Gastroesophageal sphincter (tissue), 4 donors: ENCODE measurements around the gene TNFAIP8L2. TPM values are rescaled to one million over a fixed set of nuclear protein-coding genes. Genes with fewer than 3 reads are reported as not detected.
"Not testable (repeated sequence)": the region's sequence is repeated elsewhere in the genome, so short reads cannot be mapped to it uniquely, and the experiment has no call there.

Experiments used
- ATAC-seq: fragments of 150-250 bp; one replicate; pipeline ENCODE4 v1.9.1; 2016; ENCODE audit warnings: mild to moderate bottlenecking, moderate library complexity
- H3K27ac ChIP-seq, 4 donors: fragments of 200-600 bp; sonication (generic) in 3 of 4; 1 replicate in 3 of 4; 2 replicates in 1 of 4; pipeline ENCODE4 v1.5.1; 2016 to 2019
- H3K27me3 ChIP-seq: fragments of 200-600 bp; sonication (generic); one replicate; pipeline ENCODE4 v1.5.1; 2019
- H3K36me3 ChIP-seq, 2 donors: fragments of 200-600 bp; sonication (generic); one replicate each; pipeline ENCODE4 v1.5.1; 2019; ENCODE audit warnings: control low read depth in 1 of 2
- H3K4me1 ChIP-seq, 3 donors: fragments of 200-600 bp; sonication (generic); 1 replicate in 2 of 3; 2 replicates in 1 of 3; pipeline ENCODE4 v1.5.1; 2016 to 2019; ENCODE audit warnings: control low read depth in 2 of 3
- H3K4me3 ChIP-seq, 2 donors: fragments of 200-600 bp; sonication (generic); one replicate each; pipeline ENCODE4 v1.5.1; 2019; ENCODE audit warnings: mild to moderate bottlenecking in 1 of 2, moderate library complexity in 1 of 2
- H3K9me3 ChIP-seq, 3 donors: fragments of 200-600 bp; sonication (generic); one replicate each; pipeline ENCODE4 v1.5.1; 2017 to 2019; ENCODE audit warnings: control low read depth in 2 of 3
- CTCF ChIP-seq, 4 experiments: fragments of 200-600 bp in 2 of 4; fragments of 450-650 bp in 2 of 4; sonication (generic) in 1 of 4; IDR thresholded peaks; one replicate each; pipeline ENCODE4 v1.5.1; 2017 to 2019; ENCODE audit warnings: antibody characterized with exemption in 4 of 4, mild to moderate bottlenecking in 2 of 4, moderate library complexity in 2 of 4
- EP300 ChIP-seq: sonication (generic); formaldehyde crosslinking; IDR thresholded peaks from one replicate; pipeline ENCODE4 v1.6.1; 2017; ENCODE audit warnings: antibody characterized with exemption, mild to moderate bottlenecking
- POLR2A ChIP-seq, 2 donors: fragments of 450-650 bp; IDR thresholded peaks; one replicate each; pipeline ENCODE4 v1.6.1; 2017; ENCODE audit warnings: antibody characterized with exemption in 2 of 2, mild to moderate bottlenecking in 2 of 2, moderate library complexity in 1 of 2
- POLR2AphosphoS5 ChIP-seq: sonication (generic); formaldehyde crosslinking; IDR thresholded peaks from one replicate; pipeline ENCODE4 v1.6.1; 2017; ENCODE audit warnings: antibody characterized with exemption
- WGBS, 2 donors: methylation state at CpG; one replicate each; pipeline ENCODE4 v1.1.5; 2018; ENCODE audit warnings: low coverage in 1 of 2; 5-methylcytosine and 5-hydroxymethylcytosine counted together
- total RNA-seq, 4 donors: library from RNA; depleted of rRNA; stranded (reverse); fragments of >200 nt; gene quantifications; one replicate each; pipeline ENCODE4 v1.1.0, GENCODE V29; 2016

Gene TNFAIP8L2
- total RNA-seq, 4 donors from 2014 or later = 0.85 to 7.2 (median 4.4) TPM

DNA sequence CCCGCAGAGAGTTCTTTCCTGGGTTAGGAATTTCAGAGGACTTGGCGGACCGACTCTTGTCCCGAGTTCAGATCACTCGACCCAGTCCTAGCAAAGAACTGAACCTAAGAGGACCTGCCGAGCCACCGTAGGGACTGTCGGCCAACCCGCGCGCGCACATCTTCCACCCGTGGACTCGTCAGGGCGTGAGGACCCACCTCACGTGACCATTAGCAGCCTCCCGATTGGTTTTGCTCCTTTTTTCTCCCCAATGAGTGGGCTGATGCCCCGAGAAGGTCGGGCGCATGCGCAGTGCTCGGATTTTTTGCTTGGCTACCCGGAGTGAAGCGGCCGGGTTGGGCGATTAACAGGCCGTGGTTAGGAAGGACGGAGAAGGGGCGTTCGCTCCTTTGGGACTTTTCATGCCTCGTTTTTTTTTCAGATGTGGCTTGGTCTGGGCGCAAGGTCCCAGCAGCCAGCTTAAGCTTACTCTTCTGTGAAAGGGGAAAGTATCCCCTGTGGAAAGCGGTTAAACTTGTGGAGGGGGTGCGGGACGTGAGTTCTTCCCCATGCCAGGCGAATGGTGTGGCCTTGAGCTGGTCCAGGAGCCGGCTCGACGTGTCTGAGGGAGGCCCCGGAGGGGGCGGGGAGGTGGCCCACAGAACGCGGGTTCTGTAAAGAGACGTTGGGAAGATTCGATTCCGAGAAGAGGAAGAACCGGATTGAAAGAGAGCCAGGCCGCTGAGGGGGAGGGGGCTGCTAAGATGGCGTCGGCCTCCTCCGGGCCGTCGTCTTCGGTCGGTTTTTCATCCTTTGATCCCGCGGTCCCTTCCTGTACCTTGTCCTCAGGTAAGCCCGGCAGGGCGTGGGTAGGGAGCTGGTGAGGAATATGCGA is 42.0 kb downstream of the TNFAIP8L2 start, which contains the start of gene PIP5K1A:
TSS of gene PIP5K1A (plus strand) at position 299 of the 874 bp plus-strand sequence. CDS start at position 744, 445 bp downstream.
- ATAC-seq = peak; percentile 92
- H3K27ac ChIP-seq = peak within 1 kb of the TSS; percentile 79 to 94 (median 91)
- no peaks in the 10 kb centered on the region for H3K27me3 ChIP-seq
- peak; percentile 94 for TF ChIP-seq POLR2AphosphoS5
- no peak for TF ChIP-seq CTCF (IDR thresholded peaks at IDR 0.05)
- peak; percentile 68 to 77 for TF ChIP-seq POLR2A (IDR thresholded peaks at IDR 0.05)
- H3K4me3 ChIP-seq = peak within 1 kb of the TSS; percentile 71 to 81
- no peaks in the 10 kb centered on the region for H3K9me3 ChIP-seq
- 0% methylated on average over 5 to 6 of the region's 60 CpGs for WGBS, 2 donors
- peaks cover 0 to 15% of the 10 kb centered on the region in 2 donors for H3K36me3 ChIP-seq
- peaks cover 5 to 54% (median 20%) of the 10 kb centered on the region in 3 donors for H3K4me1 ChIP-seq

GRCh38 chr1:151199873-151200581 is 43.6 kb downstream of the TNFAIP8L2 start:
- TF ChIP-seq POLR2AphosphoS5 (peak; percentile 8), EP300 (no peak)
- ATAC-seq = peak; percentile 50
- WGBS, 2 donors = 8 to 19% methylated on average over 10 to 11 of the region's 11 CpGs
- H3K9me3 ChIP-seq = no peaks in the 10 kb centered on the region
- peaks cover 0 to 20% of the 10 kb centered on the region in 2 donors for H3K36me3 ChIP-seq
- peak overlapping the region; percentile 79 to 94 (median 91) for H3K27ac ChIP-seq
- H3K4me1 ChIP-seq = peaks cover 5 to 69% (median 20%) of the 10 kb centered on the region in 3 donors
- no peaks in the 10 kb centered on the region for H3K27me3 ChIP-seq
- peak overlapping the region; percentile 71 to 81 for H3K4me3 ChIP-seq

DNA sequence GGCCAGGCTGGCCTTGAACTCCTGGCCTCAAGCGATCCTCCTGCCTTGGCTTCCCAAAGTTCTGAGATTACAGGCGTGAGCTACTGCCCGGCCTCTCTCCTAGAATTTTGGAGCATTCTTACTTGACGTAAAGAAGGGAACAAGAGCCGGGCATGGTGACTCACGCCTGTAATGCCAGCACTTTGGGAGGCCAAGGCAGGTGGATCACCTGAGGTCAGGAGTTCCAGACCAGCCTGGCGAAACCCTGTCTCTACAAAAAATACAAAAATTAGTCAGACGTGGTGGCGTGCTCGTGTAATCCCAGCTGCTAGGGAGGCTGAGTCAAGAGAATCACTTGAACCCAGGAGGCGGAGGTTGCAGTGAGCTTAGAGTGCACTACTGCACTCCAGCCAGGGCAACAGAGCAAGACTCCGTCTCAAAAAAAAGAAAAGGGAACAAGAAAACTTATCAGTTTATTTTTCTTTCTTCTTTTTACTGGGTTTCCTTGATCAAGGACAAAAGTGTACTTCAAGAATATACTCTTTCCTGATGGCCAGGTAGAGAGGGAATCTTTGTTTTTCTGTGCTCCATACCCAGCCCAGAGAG is 49.0 kb downstream of the TNFAIP8L2 start:
- ATAC-seq, H3K27me3 ChIP-seq, H3K27ac ChIP-seq, H3K4me3 ChIP-seq, H3K9me3 ChIP-seq: not testable (repeated sequence)
- Histone ChIP-seq H3K4me1 (peaks cover 5 to 75% (median 19%) of the 10 kb centered on the region in 3 donors), H3K36me3 (peaks cover 0 to 63% of the 10 kb centered on the region in 2 donors)
- WGBS, 2 donors = 57 to 98% methylated on average over 1 to 6 of the region's 12 CpGs

Other genes with a start within 250 kb of the TNFAIP8L2 start
- gene SETDB1, start 230.3 kb upstream of the TNFAIP8L2 start, total RNA-seq = 10 to 100 TPM; 21.9 to 32.2 (median 28.7) TPM
- gene CERS2, start 181.8 kb upstream of the TNFAIP8L2 start, total RNA-seq = 100 to 1,000 TPM in 3 of 4 donors, 10 to 100 TPM in 1; 98.3 to 142 (median 127) TPM
- under 1 TPM in 1 of 4 donors, not detected in 3; 0.31 TPM for gene ANXA9, start 174.4 kb upstream of the TNFAIP8L2 start, total RNA-seq
- gene MINDY1, start 149.7 kb upstream of the TNFAIP8L2 start, total RNA-seq = 10 to 100 TPM; 21.2 to 39.2 (median 33.2) TPM
- 10 to 100 TPM; 24.2 to 28.9 (median 26.7) TPM for gene PRUNE1, start 148.2 kb upstream of the TNFAIP8L2 start, total RNA-seq
- 1 to 10 TPM in 1 of 4 donors, under 1 TPM in 3; 0.13 to 6.1 (median 0.70) TPM for gene BNIPL, start 120.1 kb upstream of the TNFAIP8L2 start, total RNA-seq
- 1 to 10 TPM; 3.7 to 9.8 (median 7.0) TPM for gene C1orf56, start 108.9 kb upstream of the TNFAIP8L2 start, total RNA-seq
- 10 to 100 TPM; 51.2 to 56.0 (median 54.4) TPM for gene CDC42SE1, start 97.0 kb upstream of the TNFAIP8L2 start, total RNA-seq
- 1 to 10 TPM in 2 of 4 donors, under 1 TPM in 2; 0.16 to 1.8 (median 1.1) TPM for gene MLLT11, start 96.3 kb upstream of the TNFAIP8L2 start, total RNA-seq
- gene GABPB2, start 85.9 kb upstream of the TNFAIP8L2 start, total RNA-seq = 10 to 100 TPM; 20.6 to 28.5 (median 21.6) TPM
- gene SEMA6C, start 10.0 kb upstream of the TNFAIP8L2 start, total RNA-seq = 10 to 100 TPM in 1 of 4 donors, 1 to 10 TPM in 3; 6.1 to 13.9 (median 8.0) TPM
- gene LYSMD1, start 9.3 kb downstream of the TNFAIP8L2 start, total RNA-seq = 10 to 100 TPM; 14.0 to 28.6 (median 14.4) TPM
- gene SCNM1, start 9.5 kb downstream of the TNFAIP8L2 start, total RNA-seq = 10 to 100 TPM; 18.7 to 32.0 (median 25.6) TPM
- 1 to 10 TPM in 1 of 4 donors, not detected in 3; 2.2 TPM for gene TMOD4, start 19.3 kb downstream of the TNFAIP8L2 start, total RNA-seq
- gene VPS72, start 33.5 kb downstream of the TNFAIP8L2 start, total RNA-seq = 10 to 100 TPM; 46.4 to 82.0 (median 66.5) TPM
- gene PIP5K1A, start 41.9 kb downstream of the TNFAIP8L2 start, total RNA-seq = 10 to 100 TPM; 42.8 to 80.1 (median 49.9) TPM
- 100 to 1,000 TPM; 163 to 184 (median 171) TPM for gene PSMD4, start 98.1 kb downstream of the TNFAIP8L2 start, total RNA-seq
- gene ZNF687, start 125.7 kb downstream of the TNFAIP8L2 start, total RNA-seq = 10 to 100 TPM; 18.4 to 27.6 (median 24.4) TPM
- gene PI4KB, start 170.8 kb downstream of the TNFAIP8L2 start, total RNA-seq = 100 to 1,000 TPM in 2 of 4 donors, 10 to 100 TPM in 2; 95.0 to 104 (median 97.9) TPM
- 10 to 100 TPM; 32.6 to 66.1 (median 44.5) TPM for gene RFX5, start 190.6 kb downstream of the TNFAIP8L2 start, total RNA-seq
- 100 to 1,000 TPM in 2 of 4 donors, 10 to 100 TPM in 2; 52.8 to 251 (median 109) TPM for gene SELENBP1, start 216.1 kb downstream of the TNFAIP8L2 start, total RNA-seq
- gene PSMB4, start 242.9 kb downstream of the TNFAIP8L2 start, total RNA-seq = 100 to 1,000 TPM; 192 to 245 (median 232) TPM